Right atrium auricular region (tissue), 2 donors: ENCODE data around the gene JMJD1C. TPM values are rescaled to one million over a fixed set of nuclear protein-coding genes. Genes with fewer than 3 reads are reported as not detected.

Source experiments
- DNase-seq: peaks from one replicate; pipeline ENCODE4 v3.0.0-alpha.2; 2019; ENCODE audit warnings: low spot score
- H3K27ac ChIP-seq, 2 donors: fragments of 200-600 bp; sonication (generic); 1 replicate in 1 of 2; 2 replicates in 1 of 2; pipeline ENCODE4 v1.5.1; 2016 to 2019
- H3K27me3 ChIP-seq, 2 donors: fragments of 200-600 bp; sonication (generic); one replicate each; pipeline versions ENCODE4 v1.5.1 to v1.6.0; 2017 to 2019
- H3K36me3 ChIP-seq: fragments of 200-600 bp; sonication (generic); one replicate; pipeline ENCODE4 v1.5.1; 2016
- H3K4me1 ChIP-seq, 2 donors: fragments of 200-600 bp; sonication (generic); one replicate each; pipeline versions ENCODE4 v1.5.1 to v1.6.0; 2017 to 2019
- H3K4me3 ChIP-seq, 2 donors: fragments of 200-600 bp; sonication (generic); 1 replicate in 1 of 2; 2 replicates in 1 of 2; pipeline ENCODE4 v1.5.1; 2017 to 2019; ENCODE audit warnings: mild to moderate bottlenecking in 1 of 2, moderate library complexity in 1 of 2
- H3K9me3 ChIP-seq, 2 donors: fragments of 200-600 bp; sonication (generic); one replicate each; pipeline ENCODE4 v1.5.1; 2019
- total RNA-seq, 2 donors: library from RNA; depleted of rRNA; stranded (reverse); fragments of >200 nt; gene quantifications; one replicate each; pipeline ENCODE4 v1.1.0, GENCODE V29; 2016
- TF ChIP-seq, protein P1 (sequence below), 2 donors: fragments of 200-600 bp; sonication (generic); IDR thresholded peaks; one replicate each; pipeline ENCODE4 v1.5.1; 2019; ENCODE audit warnings: antibody characterized with exemption in 2 of 2

JMJD1C gene
- total RNA-seq, 2 donors from 2014 or later, result 45.5 to 57.6 TPM

DNA sequence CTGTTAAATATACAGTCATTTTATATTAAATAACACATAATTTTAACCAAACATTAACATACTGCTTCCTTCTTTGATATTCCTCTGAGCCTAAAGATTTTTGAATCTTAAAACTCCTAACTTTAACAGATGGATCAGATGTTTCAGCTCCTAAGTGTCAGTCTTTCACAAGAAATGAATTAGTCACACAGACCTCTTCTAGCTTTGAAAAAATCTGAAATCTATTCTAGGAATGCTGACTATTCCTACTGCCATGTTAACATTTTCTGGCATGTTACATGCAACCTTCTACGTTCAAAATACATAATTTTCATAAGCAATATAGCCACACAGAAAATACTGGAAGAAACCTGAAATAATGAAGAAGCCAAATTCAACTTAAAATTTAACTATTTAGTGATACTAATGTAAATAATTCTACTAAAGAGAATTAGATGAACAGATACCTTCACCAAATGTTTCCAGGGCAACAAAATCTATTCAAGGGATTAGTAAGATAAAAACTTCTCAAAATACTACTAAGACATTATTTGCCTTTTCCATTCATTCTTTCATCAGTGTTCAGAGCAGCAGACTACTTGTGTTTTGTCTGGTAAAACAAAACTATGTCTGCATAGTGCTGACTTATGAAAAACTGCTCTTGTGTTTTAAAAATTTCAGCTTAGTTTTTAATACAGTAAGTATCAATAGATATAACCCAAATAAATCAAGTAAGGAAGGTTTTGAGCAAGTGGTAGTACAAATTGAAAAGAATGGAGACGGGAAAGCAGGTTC is 9.2 kb downstream of the JMJD1C start:
- Histone ChIP-seq H3K4me3 (no peak overlapping the region), H3K27ac (no peak overlapping the region), H3K4me1 (peaks cover 0 to 9% of the 10 kb centered on the region in 2 donors), H3K9me3 (no peaks in the 10 kb centered on the region), H3K36me3 (no peaks in the 10 kb centered on the region), H3K27me3 (no peaks in the 10 kb centered on the region)
- DNase-seq, result no peak
- TF ChIP-seq, protein P1, sequence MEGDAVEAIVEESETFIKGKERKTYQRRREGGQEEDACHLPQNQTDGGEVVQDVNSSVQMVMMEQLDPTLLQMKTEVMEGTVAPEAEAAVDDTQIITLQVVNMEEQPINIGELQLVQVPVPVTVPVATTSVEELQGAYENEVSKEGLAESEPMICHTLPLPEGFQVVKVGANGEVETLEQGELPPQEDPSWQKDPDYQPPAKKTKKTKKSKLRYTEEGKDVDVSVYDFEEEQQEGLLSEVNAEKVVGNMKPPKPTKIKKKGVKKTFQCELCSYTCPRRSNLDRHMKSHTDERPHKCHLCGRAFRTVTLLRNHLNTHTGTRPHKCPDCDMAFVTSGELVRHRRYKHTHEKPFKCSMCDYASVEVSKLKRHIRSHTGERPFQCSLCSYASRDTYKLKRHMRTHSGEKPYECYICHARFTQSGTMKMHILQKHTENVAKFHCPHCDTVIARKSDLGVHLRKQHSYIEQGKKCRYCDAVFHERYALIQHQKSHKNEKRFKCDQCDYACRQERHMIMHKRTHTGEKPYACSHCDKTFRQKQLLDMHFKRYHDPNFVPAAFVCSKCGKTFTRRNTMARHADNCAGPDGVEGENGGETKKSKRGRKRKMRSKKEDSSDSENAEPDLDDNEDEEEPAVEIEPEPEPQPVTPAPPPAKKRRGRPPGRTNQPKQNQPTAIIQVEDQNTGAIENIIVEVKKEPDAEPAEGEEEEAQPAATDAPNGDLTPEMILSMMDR (IDR thresholded peaks at IDR 0.05), result no peak

DNA sequence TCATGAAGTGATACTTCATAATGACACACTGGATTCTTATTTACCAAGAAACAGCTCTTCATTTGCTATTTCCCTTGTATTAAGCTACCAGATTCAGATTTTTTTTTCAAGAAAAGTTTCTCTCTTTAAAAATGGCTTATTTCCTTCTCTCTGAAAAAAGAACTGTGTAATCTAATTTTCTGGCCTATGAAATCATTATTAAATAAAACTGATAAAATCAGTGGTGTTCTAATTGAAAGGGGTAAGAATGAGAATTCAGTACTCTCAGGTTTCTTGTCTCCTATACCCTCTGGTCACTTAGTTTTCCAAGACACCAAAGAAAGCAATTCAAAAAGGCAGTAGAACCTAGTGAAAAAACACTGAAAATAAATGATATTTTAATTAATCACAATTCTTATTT is 10.3 kb downstream of the JMJD1C start:
- no peak for DNase-seq
- H3K27ac ChIP-seq, result no peak overlapping the region
- H3K9me3 ChIP-seq, result no peaks in the 10 kb centered on the region
- TF ChIP-seq, protein P1 (IDR thresholded peaks at IDR 0.05), result no peak
- no peaks in the 10 kb centered on the region for H3K36me3 ChIP-seq
- no peaks in the 10 kb centered on the region for H3K27me3 ChIP-seq
- H3K4me3 ChIP-seq, result no peak overlapping the region
- peaks cover 0 to 9% of the 10 kb centered on the region in 2 donors for H3K4me1 ChIP-seq

DNA sequence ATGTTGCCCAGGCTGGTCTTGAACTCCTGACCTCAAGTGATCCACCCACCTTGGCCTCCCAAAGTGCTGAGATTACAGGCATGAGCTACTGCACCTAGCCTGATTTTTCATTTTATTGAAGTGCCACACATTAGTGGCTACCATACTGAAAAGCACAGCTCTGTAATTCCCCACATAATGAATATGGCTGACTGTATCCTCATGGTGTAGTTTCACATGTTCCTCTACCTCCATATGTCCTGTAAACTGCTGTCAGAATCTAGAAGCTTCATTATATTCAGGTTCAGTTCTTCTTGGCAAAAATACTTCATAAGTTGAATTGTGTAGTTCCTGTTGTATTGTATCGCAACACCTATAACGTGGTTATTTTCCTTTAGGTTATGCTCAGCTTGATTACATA is 11.1 kb downstream of the JMJD1C start:
- Histone ChIP-seq H3K4me3 (no peak overlapping the region), H3K4me1 (peaks cover 0 to 9% of the 10 kb centered on the region in 2 donors), H3K9me3 (no peaks in the 10 kb centered on the region), H3K27me3 (no peaks in the 10 kb centered on the region), H3K27ac (no peak overlapping the region), H3K36me3 (no peaks in the 10 kb centered on the region)
- DNase-seq, result no peak
- TF ChIP-seq, protein P1 (IDR thresholded peaks at IDR 0.05), result no peak

DNA sequence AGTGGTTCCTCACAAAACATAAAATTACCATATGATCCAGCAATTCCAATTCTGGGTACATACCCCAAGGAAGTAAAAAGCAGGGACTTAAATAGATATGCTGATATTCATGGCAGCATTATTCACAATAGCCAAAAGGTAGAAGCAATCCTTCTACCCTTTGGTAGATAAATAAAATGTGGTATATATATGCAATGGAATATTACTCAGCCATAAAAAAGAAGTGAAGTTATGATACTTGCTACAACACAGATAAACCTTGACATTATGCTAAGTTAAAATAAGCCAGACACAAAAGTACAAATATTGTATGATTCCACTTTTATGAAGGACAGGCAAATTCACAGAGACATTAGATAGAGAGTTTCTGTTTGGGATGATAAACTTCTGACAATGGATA is 13.3 kb downstream of the JMJD1C start:
- no peak for DNase-seq
- Histone ChIP-seq H3K9me3 (no peaks in the 10 kb centered on the region), H3K36me3 (no peaks in the 10 kb centered on the region), H3K4me3 (no peak overlapping the region), H3K27me3 (no peaks in the 10 kb centered on the region), H3K27ac (no peak overlapping the region), H3K4me1 (peaks cover 0 to 9% of the 10 kb centered on the region in 2 donors)
- TF ChIP-seq, protein P1 (IDR thresholded peaks at IDR 0.05), result no peak

DNA sequence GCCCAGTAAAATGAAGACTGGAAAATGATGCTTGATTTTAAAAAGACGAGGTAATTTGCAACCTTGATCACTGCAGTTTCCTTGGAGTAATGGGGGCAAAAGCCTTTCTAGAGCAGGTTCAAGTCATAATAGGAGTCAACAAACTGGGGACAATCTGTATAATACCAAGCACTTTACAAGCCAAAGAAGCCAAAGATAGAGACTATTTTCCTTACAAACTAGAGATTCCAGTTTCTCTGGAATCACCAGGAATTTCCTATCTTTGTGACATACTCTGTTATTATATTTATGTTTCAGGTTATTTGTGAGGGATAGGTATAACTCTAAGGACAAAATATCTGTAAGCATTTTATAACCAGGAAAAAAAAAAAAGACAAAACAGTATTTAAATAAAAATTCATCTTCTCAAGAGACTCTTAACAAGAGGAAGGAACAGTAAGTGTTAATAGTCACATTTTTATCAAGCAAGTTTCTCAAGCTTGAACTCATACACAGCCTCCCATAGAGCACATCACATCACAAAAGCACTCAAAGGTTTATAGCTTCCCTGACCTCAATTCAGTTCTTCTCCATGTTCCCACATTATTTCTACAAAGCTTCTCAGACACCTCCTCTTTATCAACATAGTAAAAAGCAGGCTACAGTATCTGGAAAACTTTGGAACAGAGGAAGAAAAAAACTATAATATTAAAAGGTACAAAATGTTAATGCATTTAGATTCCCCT is 18.9 kb downstream of the JMJD1C start:
- Histone ChIP-seq H3K27ac (no peak overlapping the region), H3K4me3 (no peak overlapping the region), H3K4me1 (peaks cover 0 to 14% of the 10 kb centered on the region in 2 donors), H3K27me3 (no peaks in the 10 kb centered on the region), H3K36me3 (no peaks in the 10 kb centered on the region), H3K9me3 (no peaks in the 10 kb centered on the region)
- no peak for DNase-seq
- TF ChIP-seq, protein P1 (IDR thresholded peaks at IDR 0.05), result no peak
